RWPE2 (cell line): ENCODE results near the gene IFNAR2.
A peak's percentile ranks its signal among the peaks of the same experiment; 100 is the strongest.

Source experiments
- ATAC-seq: fragments of 200-7000 bp; cut with Tn5 transposase; 3 replicates; pipeline ENCODE4 v1.9.1; 2021; ENCODE audit warnings: low read depth
- DNase-seq: peaks from one replicate; pipeline ENCODE4 v3.0.0-alpha.2; 2020; ENCODE audit warnings: low spot score
- H3K27ac ChIP-seq: fragments of 450-650 bp; 2 replicates; pipeline ENCODE4 v1.5.1; 2017; ENCODE audit warnings: mild to moderate bottlenecking; ENCODE audit not compliant: poor library complexity, severe bottlenecking
- H3K27me3 ChIP-seq: fragments of 250-450 bp; sonication (Bioruptor Pico); 2 replicates; pipeline ENCODE4 v1.5.1; 2021; ENCODE audit warnings: mild to moderate bottlenecking, moderate library complexity; ENCODE audit not compliant: insufficient read depth, poor library complexity, severe bottlenecking
- H3K36me3 ChIP-seq: fragments of 250-450 bp; sonication (Bioruptor Pico); 2 replicates; pipeline ENCODE4 v1.5.1; 2020; ENCODE audit warnings: low read depth, mild to moderate bottlenecking, moderate library complexity
- H3K4me1 ChIP-seq: fragments of 250-450 bp; sonication (Bioruptor Pico); 2 replicates; pipeline ENCODE4 v1.5.1; 2021; ENCODE audit warnings: mild to moderate bottlenecking, moderate library complexity; ENCODE audit not compliant: insufficient read depth, poor library complexity, severe bottlenecking
- H3K4me3 ChIP-seq: fragments of 250-450 bp; sonication (Bioruptor Pico); 2 replicates; pipeline ENCODE4 v1.5.1; 2021; ENCODE audit warnings: mild to moderate bottlenecking, moderate library complexity; ENCODE audit not compliant: severe bottlenecking
- H3K9me3 ChIP-seq: fragments of 250-450 bp; sonication (Bioruptor Pico); 2 replicates; pipeline ENCODE4 v1.5.1; 2021; ENCODE audit warnings: mild to moderate bottlenecking, moderate library complexity; ENCODE audit not compliant: severe bottlenecking
- CTCF ChIP-seq: fragments of 450-650 bp; IDR thresholded peaks from one replicate; pipeline ENCODE4 v1.5.1; 2017; ENCODE audit warnings: mild to moderate bottlenecking, moderate library complexity; ENCODE audit not compliant: poor library complexity, severe bottlenecking

Gene IFNAR2

GRCh38 chr21:33229784-33230544 is at the start of gene IFNAR2:
Gene IFNAR2 (plus strand): TSS chr21:33229938. CDS start chr21:33241923, 11,985 bp downstream.
- H3K4me1 ChIP-seq = peaks cover 9% of the 10 kb centered on the region
- peak; percentile 85 for ATAC-seq
- 0 out of 2 replicates have a peak, but pooled peaks cover 6% of the 10 kb centered on the region for H3K36me3 ChIP-seq
- no peaks in the 10 kb centered on the region for H3K9me3 ChIP-seq
- H3K27ac ChIP-seq = peak within 1 kb of the TSS; percentile 28
- TF ChIP-seq CTCF = no peak
- no peak for DNase-seq
- peak within 1 kb of the TSS; percentile 97 for H3K4me3 ChIP-seq
- H3K27me3 ChIP-seq = no peaks in the 10 kb centered on the region

- Histone ChIP-seq H3K27ac (no peak overlapping the region), H3K36me3 (no peaks in the 10 kb centered on the region), H3K4me1 (no peaks in the 10 kb centered on the region), H3K27me3 (peaks cover 24% of the 10 kb centered on the region), H3K4me3 (no peak overlapping the region), H3K9me3 (no peaks in the 10 kb centered on the region)
- ATAC-seq (no peak), DNase-seq (no peak)
- TF ChIP-seq CTCF = no peak
Observed at GRCh38 chr21:33185852-33186251, 43.9 kb upstream of the IFNAR2 start.

- ATAC-seq = no peak
- H3K9me3 ChIP-seq = peaks cover 2% of the 10 kb centered on the region
- H3K4me1 ChIP-seq = no peaks in the 10 kb centered on the region
- DNase-seq = no peak
- no peaks in the 10 kb centered on the region for H3K36me3 ChIP-seq
- H3K27me3 ChIP-seq = peaks cover 30% of the 10 kb centered on the region
- H3K27ac ChIP-seq = no peak overlapping the region
- no peak for TF ChIP-seq CTCF
- no peak overlapping the region for H3K4me3 ChIP-seq
Observed at GRCh38 chr21:33187276-33187675, 42.5 kb upstream of the IFNAR2 start.

DNA sequence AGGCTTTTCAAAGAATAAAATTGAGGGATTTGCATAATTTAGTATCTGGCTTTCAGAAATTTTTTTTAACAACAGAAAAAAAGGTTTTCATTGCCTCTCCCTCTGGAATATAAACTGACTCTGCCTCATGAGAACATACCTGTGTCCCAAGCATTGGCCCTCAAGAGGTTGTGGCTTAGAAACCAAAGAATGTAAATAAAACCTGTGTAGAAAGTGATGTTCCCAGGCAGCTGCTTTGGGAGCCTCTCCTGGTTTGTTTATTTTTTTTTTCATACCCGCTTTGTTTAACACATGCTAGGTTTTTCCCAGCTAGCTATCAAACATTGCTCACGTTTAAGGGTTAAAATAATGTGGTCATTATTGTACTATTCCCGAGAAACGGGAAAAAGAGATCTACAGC is 40.5 kb upstream of the IFNAR2 start:
- peaks cover 2% of the 10 kb centered on the region for H3K9me3 ChIP-seq
- H3K4me3 ChIP-seq = no peak overlapping the region
- no peak overlapping the region for H3K27ac ChIP-seq
- DNase-seq (no peak), ATAC-seq (no peak)
- peaks cover 30% of the 10 kb centered on the region for H3K27me3 ChIP-seq
- TF ChIP-seq CTCF = no peak
- H3K4me1 ChIP-seq = no peaks in the 10 kb centered on the region
- no peaks in the 10 kb centered on the region for H3K36me3 ChIP-seq

DNA sequence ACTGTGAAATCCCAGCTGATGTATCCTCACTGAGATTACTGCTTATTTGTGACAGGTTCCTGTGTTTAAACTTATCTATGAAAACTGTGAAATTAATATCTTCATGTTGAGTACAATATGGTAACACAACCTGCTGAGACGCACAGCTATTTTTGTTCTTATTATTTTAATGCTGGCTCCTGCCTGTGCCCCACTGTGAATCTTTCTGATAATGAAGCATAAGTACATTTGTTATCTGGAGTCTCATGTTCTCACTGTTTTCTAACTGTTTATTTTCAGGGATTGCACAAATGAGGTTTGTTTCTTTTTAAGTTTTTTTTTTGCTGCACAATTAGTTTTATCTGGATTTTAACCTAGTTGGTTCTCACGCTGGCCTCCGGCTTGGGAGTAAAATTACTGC is 39.9 kb upstream of the IFNAR2 start:
- Histone ChIP-seq H3K27me3 (peaks cover 30% of the 10 kb centered on the region), H3K4me3 (no peak overlapping the region)

More for the DNA sequence above, 39.9 kb upstream of the IFNAR2 start:
- no peak for TF ChIP-seq CTCF
- no peaks in the 10 kb centered on the region for H3K36me3 ChIP-seq
- ATAC-seq = no peak
- no peak overlapping the region for H3K27ac ChIP-seq
- peaks cover 2% of the 10 kb centered on the region for H3K9me3 ChIP-seq
- no peaks in the 10 kb centered on the region for H3K4me1 ChIP-seq
- no peak for DNase-seq
